ENCODE data around the gene PRKD2.

GRCh38 chr19:46637224-46637623 lies 79.7 kb downstream of the PRKD2 start:
- TF ChIP-seq CTCF (IDR thresholded peaks at IDR 0.05; ENCODE audit: poor library complexity), result no peak
- TF ChIP-seq EZH2 (IDR thresholded peaks at IDR 0.05; ENCODE audit: borderline replicate concordance), result no peak
